A549 (cell line): ENCODE measurements around the gene CCDC83.

Experiments used
- E2F6 ChIP-seq: IDR thresholded peaks from 2 replicates; pipeline ENCODE4 v1.6.1; 2012; ENCODE audit warnings: low read depth, borderline replicate concordance
- EP300 ChIP-seq, 2 experiments: fragments of >200 bp; sonication (Bioruptor Twin); formaldehyde crosslinking; IDR thresholded peaks; 2 replicates in 1 of 2; 3 replicates in 1 of 2; pipeline ENCODE4 v1.6.1; 2016 to 2017
- PBX3 ChIP-seq: IDR thresholded peaks from 2 replicates; pipeline ENCODE4 v1.6.1; 2012
- RAD21 ChIP-seq, 2 experiments: fragments of >200 bp in 1 of 2; sonication (Bioruptor Twin) in 1 of 2; formaldehyde crosslinking in 1 of 2; IDR thresholded peaks in 1 of 2; conservative IDR thresholded peaks in 1 of 2; 2 replicates in 1 of 2; 3 replicates in 1 of 2; pipeline ENCODE4 v1.6.1; 2012 to 2018; ENCODE audit warnings: inconsistent platforms in 1 of 2
- RARB ChIP-seq: fragments of 250-450 bp; sonication (Bioruptor Pico); IDR thresholded peaks from 2 replicates; pipeline ENCODE4 v1.8.0; 2021; ENCODE audit warnings: mild to moderate bottlenecking, moderate library complexity
- RCOR1 ChIP-seq: fragments of 150-350 bp; IDR thresholded peaks from 2 replicates; pipeline ENCODE4 v1.6.1; 2014; ENCODE audit warnings: antibody characterized with exemption, low read length, low read depth
- REST ChIP-seq: fragments of 200-600 bp; sonication (generic); IDR thresholded peaks from 2 replicates; pipeline ENCODE4 v1.6.1; 2016; ENCODE audit warnings: antibody characterized with exemption, mild to moderate bottlenecking, moderate library complexity
- TF ChIP-seq, protein P1 (sequence below): fragments of >200 bp; sonication (Bioruptor Twin); formaldehyde crosslinking; IDR thresholded peaks from 3 replicates; pipeline ENCODE4 v1.5.1; 2016

DNA sequence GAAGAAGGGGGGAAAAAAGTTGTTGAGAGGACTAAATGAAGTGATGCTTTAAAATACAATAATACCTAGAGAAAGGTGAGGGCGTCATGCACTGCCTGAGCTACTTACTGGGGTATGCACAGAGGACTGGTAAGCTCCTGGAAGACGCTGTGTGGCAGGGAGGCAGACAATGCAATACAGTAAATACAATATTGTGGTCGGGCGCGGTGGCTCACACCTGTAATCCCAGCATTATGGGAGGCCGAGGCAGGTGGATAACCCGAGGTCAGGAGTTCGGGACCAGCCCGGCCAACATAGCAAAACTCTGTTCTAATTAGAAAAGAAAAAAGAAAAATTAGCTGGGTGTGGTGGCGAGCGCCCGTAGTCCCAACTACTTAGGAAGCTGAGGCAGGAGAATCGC is 43.6 kb upstream of the CCDC83 start:
- TF ChIP-seq, protein P1, sequence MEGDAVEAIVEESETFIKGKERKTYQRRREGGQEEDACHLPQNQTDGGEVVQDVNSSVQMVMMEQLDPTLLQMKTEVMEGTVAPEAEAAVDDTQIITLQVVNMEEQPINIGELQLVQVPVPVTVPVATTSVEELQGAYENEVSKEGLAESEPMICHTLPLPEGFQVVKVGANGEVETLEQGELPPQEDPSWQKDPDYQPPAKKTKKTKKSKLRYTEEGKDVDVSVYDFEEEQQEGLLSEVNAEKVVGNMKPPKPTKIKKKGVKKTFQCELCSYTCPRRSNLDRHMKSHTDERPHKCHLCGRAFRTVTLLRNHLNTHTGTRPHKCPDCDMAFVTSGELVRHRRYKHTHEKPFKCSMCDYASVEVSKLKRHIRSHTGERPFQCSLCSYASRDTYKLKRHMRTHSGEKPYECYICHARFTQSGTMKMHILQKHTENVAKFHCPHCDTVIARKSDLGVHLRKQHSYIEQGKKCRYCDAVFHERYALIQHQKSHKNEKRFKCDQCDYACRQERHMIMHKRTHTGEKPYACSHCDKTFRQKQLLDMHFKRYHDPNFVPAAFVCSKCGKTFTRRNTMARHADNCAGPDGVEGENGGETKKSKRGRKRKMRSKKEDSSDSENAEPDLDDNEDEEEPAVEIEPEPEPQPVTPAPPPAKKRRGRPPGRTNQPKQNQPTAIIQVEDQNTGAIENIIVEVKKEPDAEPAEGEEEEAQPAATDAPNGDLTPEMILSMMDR, result no peak
- TF ChIP-seq REST (no peak), EP300 (IDR thresholded peaks at IDR 0.05) (no peak), PBX3 (no peak), RAD21 (conservative IDR thresholded peaks at IDR 0.05 in 1 of 2, IDR thresholded peaks at IDR 0.05 in 1 of 2) (no peak), RCOR1 (no peak), E2F6 (no peak), RARB (CRISPR knock-in tag) (no peak)
